Prostate gland (tissue), 2 donors: ENCODE measurements around the gene RUFY3. TPM values are rescaled to one million over a fixed set of nuclear protein-coding genes. Genes with fewer than 3 reads are reported as not detected.
A peak's percentile ranks its signal among the peaks of the same experiment; 100 is the strongest.

Source experiments
- DNase-seq: peaks from one replicate; pipeline ENCODE4 v3.0.0-alpha.2; 2019; ENCODE audit warnings: low spot score
- H3K27ac ChIP-seq, 2 donors: fragments of 200-600 bp; sonication (generic); 2 replicates each; pipeline ENCODE4 v1.5.1; 2017 to 2019
- H3K27me3 ChIP-seq: fragments of 200-600 bp; sonication (generic); replicated peaks from 2 replicates; pipeline ENCODE4 v1.5.1; 2019; ENCODE audit not compliant: insufficient read depth
- H3K36me3 ChIP-seq, 2 donors: fragments of 200-600 bp; sonication (generic); 1 replicate in 1 of 2; 2 replicates in 1 of 2; pipeline versions ENCODE4 v1.5.1 to v1.8.1; 2017 to 2019
- H3K4me1 ChIP-seq: fragments of 200-600 bp; sonication (generic); replicated peaks from 2 replicates; pipeline ENCODE4 v1.5.1; 2019
- H3K4me3 ChIP-seq, 2 donors: fragments of 200-600 bp; sonication (generic); 2 replicates each; pipeline ENCODE4 v1.5.1; 2017 to 2019
- H3K9me3 ChIP-seq: fragments of 200-600 bp; sonication (generic); 2 replicates; pipeline ENCODE4 v1.5.1; 2017
- POLR2A ChIP-seq: fragments of 450-650 bp; IDR thresholded peaks from one replicate; pipeline ENCODE4 v1.6.1; 2016; ENCODE audit warnings: antibody characterized with exemption, mild to moderate bottlenecking
- POLR2AphosphoS5 ChIP-seq: sonication (generic); formaldehyde crosslinking; IDR thresholded peaks from one replicate; pipeline ENCODE4 v1.6.1; 2017; ENCODE audit warnings: antibody characterized with exemption
- WGBS: methylation state at CpG from one replicate; pipeline ENCODE4 v1.1.5; 2018; 5-methylcytosine and 5-hydroxymethylcytosine counted together
- intact Hi-C: fragments of 100-400 bp; cut with DNase I; formaldehyde crosslinking; loops from one replicate; pipeline ENCODE4 v1.14.2; 2022
- total RNA-seq, 2 donors: library from RNA; depleted of rRNA; stranded (reverse); fragments of >200 nt; gene quantifications; one replicate each; pipeline ENCODE4 v1.1.0, GENCODE V29; 2016
- TF ChIP-seq, protein P1 (sequence below), 4 experiments: fragments of 200-600 bp in 2 of 4; fragments of 450-650 bp in 2 of 4; sonication (generic) in 2 of 4; IDR thresholded peaks; 1 replicate in 3 of 4; 2 replicates in 1 of 4; pipeline ENCODE4 v1.5.1; 2016 to 2019; ENCODE audit warnings: antibody characterized with exemption in 4 of 4, mild to moderate bottlenecking in 2 of 4, moderate library complexity in 2 of 4

The RUFY3 gene
- total RNA-seq, 2 donors from 2014 or later = 51.7 to 118 TPM

DNA sequence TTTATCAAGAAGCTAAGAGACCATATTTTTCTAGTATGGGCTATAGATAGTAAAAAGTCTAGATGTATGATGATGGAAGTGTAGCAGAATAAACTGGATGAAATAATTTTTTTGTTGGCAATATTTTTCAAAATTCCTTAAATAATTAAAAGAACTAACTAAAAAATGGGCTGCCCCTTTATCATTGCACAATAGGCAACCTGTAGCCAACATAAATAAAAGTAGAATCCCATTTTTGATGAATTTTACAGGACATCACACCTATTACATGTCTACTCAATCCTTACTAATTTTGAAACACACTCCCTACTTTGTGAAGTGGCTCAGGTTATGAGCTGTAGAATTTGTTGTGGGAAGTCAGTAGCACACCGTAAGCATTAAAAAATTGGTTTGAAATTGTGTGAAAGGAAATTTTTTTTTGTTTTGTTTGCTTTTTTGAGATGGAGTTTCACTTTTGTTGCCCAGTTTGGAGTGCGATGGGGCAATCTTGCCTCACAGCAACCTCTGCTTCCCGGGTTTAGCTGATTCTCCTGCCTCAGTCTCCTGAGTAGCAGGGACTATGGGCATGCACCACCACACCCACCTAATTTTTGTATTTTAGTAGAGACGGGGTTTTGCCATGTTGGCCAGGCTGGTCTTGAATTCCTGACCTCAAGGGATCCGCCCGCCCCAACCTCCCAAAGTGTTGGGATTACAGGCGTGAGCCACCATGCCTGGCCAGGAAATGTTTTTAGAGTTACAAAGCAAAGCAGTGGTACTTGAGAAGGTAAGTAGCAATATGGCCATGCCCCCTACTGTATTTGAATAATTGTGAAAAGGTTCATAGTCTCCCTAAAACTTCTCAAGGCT, 8.9 kb upstream of the RUFY3 start:
- no peak overlapping the region for H3K4me3 ChIP-seq
- no peak for DNase-seq
- H3K27me3 ChIP-seq = no peaks in the 10 kb centered on the region
- intact Hi-C loops = no loop called here
- peaks cover 3% of the 10 kb centered on the region for H3K4me1 ChIP-seq
- H3K36me3 ChIP-seq = no peaks in the 10 kb centered on the region
- no peaks in the 10 kb centered on the region for H3K9me3 ChIP-seq
- no peak overlapping the region for H3K27ac ChIP-seq
- WGBS = 90% methylated on average over 7 of the region's 7 CpGs
- TF ChIP-seq POLR2A (no peak), POLR2AphosphoS5 (no peak)
- TF ChIP-seq, protein P1, sequence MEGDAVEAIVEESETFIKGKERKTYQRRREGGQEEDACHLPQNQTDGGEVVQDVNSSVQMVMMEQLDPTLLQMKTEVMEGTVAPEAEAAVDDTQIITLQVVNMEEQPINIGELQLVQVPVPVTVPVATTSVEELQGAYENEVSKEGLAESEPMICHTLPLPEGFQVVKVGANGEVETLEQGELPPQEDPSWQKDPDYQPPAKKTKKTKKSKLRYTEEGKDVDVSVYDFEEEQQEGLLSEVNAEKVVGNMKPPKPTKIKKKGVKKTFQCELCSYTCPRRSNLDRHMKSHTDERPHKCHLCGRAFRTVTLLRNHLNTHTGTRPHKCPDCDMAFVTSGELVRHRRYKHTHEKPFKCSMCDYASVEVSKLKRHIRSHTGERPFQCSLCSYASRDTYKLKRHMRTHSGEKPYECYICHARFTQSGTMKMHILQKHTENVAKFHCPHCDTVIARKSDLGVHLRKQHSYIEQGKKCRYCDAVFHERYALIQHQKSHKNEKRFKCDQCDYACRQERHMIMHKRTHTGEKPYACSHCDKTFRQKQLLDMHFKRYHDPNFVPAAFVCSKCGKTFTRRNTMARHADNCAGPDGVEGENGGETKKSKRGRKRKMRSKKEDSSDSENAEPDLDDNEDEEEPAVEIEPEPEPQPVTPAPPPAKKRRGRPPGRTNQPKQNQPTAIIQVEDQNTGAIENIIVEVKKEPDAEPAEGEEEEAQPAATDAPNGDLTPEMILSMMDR (IDR thresholded peaks at IDR 0.05) = no peak

DNA sequence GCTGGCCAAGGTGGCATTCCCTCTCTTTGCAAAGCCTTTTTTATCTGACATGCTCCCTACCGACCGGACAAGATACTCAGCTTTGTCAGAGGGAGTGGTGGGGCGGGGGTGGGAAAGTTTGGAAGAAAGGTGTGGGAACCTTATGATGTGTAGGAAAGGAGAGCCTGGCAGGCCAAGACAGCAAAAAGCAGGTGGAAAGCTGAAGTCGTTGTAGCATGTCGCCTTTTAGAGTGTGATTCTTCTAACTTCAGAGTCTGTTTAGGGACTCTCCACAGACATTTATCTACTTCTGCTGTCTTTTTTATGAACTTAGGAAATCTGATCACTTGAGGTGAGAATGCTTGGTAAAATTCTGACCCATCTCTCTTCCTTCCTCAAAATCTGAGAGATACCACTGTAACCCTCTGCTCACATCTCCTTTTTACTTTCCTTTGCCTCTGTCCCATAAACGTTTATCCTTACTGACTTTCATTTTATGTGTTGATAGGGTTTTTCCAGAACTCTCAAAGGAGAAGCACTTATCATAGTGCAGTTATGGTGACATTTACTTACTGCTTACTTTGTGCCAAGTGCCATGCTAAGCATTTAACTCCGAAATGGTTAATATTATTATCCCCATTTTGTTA, 8.2 kb upstream of the RUFY3 start:
- peaks cover 3% of the 10 kb centered on the region for H3K4me1 ChIP-seq
- H3K36me3 ChIP-seq = no peaks in the 10 kb centered on the region
- intact Hi-C loops = no loop called here
- WGBS = 38% methylated on average over 7 of the region's 7 CpGs
- DNase-seq = no peak
- no peaks in the 10 kb centered on the region for H3K27me3 ChIP-seq
- peak overlapping the region in 1 of 2 donors; percentile 3 for H3K27ac ChIP-seq
- TF ChIP-seq, protein P1 (IDR thresholded peaks at IDR 0.05) = no peak
- TF ChIP-seq POLR2A (no peak), POLR2AphosphoS5 (no peak)
- H3K4me3 ChIP-seq = no peak overlapping the region
- no peaks in the 10 kb centered on the region for H3K9me3 ChIP-seq

GRCh38 chr4:70714079-70714887, 7.5 kb upstream of the RUFY3 start:
- H3K27me3 ChIP-seq = no peaks in the 10 kb centered on the region
- H3K4me3 ChIP-seq = no peak overlapping the region
- 90% methylated on average over 5 of the region's 5 CpGs for WGBS
- peaks cover 3% of the 10 kb centered on the region for H3K4me1 ChIP-seq
- H3K9me3 ChIP-seq = no peaks in the 10 kb centered on the region
- DNase-seq = no peak
- peak overlapping the region in 1 of 2 donors; percentile 3 for H3K27ac ChIP-seq
- intact Hi-C loops = no loop called here
- H3K36me3 ChIP-seq = no peaks in the 10 kb centered on the region
- TF ChIP-seq POLR2AphosphoS5 (no peak), POLR2A (no peak)
- TF ChIP-seq, protein P1 (IDR thresholded peaks at IDR 0.05) = no peak

DNA sequence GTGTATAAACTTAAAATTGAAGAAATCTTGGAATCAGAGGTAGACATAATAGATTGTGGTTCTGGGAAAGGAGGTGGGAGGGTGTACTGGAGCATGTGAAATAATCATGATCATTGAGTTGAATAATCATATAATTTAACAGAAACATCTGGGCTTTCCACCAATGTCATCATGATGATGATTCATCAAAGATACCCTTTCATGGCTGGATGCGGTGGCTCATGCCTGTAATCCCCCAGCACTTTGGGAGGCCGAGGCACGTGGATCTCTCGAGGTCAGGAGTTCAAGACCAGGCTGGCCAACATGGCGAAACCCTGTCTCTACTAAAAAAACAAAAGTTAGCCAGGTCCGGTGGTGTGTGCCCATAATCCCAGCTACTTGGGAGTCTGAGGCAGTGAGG, 6.7 kb upstream of the RUFY3 start:
- no peak for DNase-seq

More for the DNA sequence above, 6.7 kb upstream of the RUFY3 start:
- H3K4me3 ChIP-seq = no peak overlapping the region
- no peaks in the 10 kb centered on the region for H3K36me3 ChIP-seq
- intact Hi-C loops = no loop called here
- no peak overlapping the region for H3K27ac ChIP-seq
- TF ChIP-seq, protein P1 (IDR thresholded peaks at IDR 0.05) = no peak
- no peak for TF ChIP-seq POLR2A
- TF ChIP-seq POLR2AphosphoS5 = no peak
- H3K4me1 ChIP-seq = peaks cover 3% of the 10 kb centered on the region
- WGBS = 85% methylated on average over 6 of the region's 6 CpGs
- H3K27me3 ChIP-seq = no peaks in the 10 kb centered on the region
- H3K9me3 ChIP-seq = no peaks in the 10 kb centered on the region
